K562 (cell line): Measurements from ENCODE around the gene SNX30. TPM values are rescaled to one million over a fixed set of nuclear protein-coding genes. Genes with fewer than 3 reads are reported as not detected.

Source experiments
- ATAC-seq: fragments of 200-7000 bp; cut with Tn5 transposase; 3 replicates; pipeline ENCODE4 v1.9.1; 2020; ENCODE audit warnings: moderate library complexity
- BruUV-seq: library from RNA; stranded (reverse); fragments of 400-500 nt; replicated peaks from 2 replicates; lab custom pipeline; 2021; lab: Mats Ljungman, UMichigan
- CTCF ChIA-PET: fragments of 300-600 bp; formaldehyde crosslinking; extraction: SDS; loops from one replicate; lab custom pipeline; 2021; ENCODE audit warnings: low intra/inter-chr PET ratio; lab: Yijun Ruan, JAX
- POLR2A ChIA-PET: fragments of 300-600, 350-650 bp; sonication (Branson Sonifier 250); formaldehyde crosslinking; extraction: SDS; loops from one replicate; lab custom pipeline; 2021; ENCODE audit warnings: antibody characterized with exemption, inconsistent platforms; lab: Yijun Ruan, JAX
- DNase-seq, 4 experiments: peaks; one replicate each; pipeline versions ENCODE4 v3.0.0 to v3.0.0-alpha.2; 2011 to 2018; ENCODE audit warnings: low spot score in 3 of 4, mixed read lengths in 3 of 4; ENCODE audit errors: extremely low read depth in 1 of 4
- FAIRE-seq: peaks from 2 replicates; lab custom pipeline; 2011; peaks lifted over from hg19 to GRCh38; lab: Jason Lieb, UNC
- H2AFZ ChIP-seq: 2 replicates; pipeline ENCODE4 v1.6.0; 2011; ENCODE audit warnings: low read depth, low read length, control low read depth, inconsistent platforms
- H3K27ac ChIP-seq: fragments of 200-600 bp; 3 replicates; pipeline ENCODE4 v1.8.0; 2011; ENCODE audit warnings: low read depth, mild to moderate bottlenecking, control low read depth, inconsistent platforms, low read length, moderate library complexity, mixed read lengths; ENCODE audit errors: extremely low read depth
- H3K27me3 ChIP-seq, 2 experiments: fragments of 300-600 bp in 1 of 2; 2 replicates in 1 of 2; 3 replicates in 1 of 2; pipeline versions ENCODE4 v1.6.0 to v1.8.0; 2011; ENCODE audit warnings: inconsistent platforms in 2 of 2, low read length in 2 of 2, mild to moderate bottlenecking in 1 of 2, mixed read lengths in 1 of 2, moderate library complexity in 1 of 2; ENCODE audit not compliant: control insufficient read depth in 2 of 2, insufficient read depth in 2 of 2
- H3K36me3 ChIP-seq: fragments of 300-600 bp; 3 replicates; pipeline ENCODE4 v1.8.0; 2011; ENCODE audit warnings: mild to moderate bottlenecking, low read length, inconsistent platforms; ENCODE audit not compliant: control insufficient read depth, insufficient read depth
- H3K4me1 ChIP-seq, 2 experiments: fragments of 200-600 bp in 1 of 2; replicated peaks in 1 of 2; 2 replicates in 1 of 2; 3 replicates in 1 of 2; pipeline versions ENCODE4 v1.5.1 to v1.8.0; 2011; ENCODE audit warnings: inconsistent platforms in 2 of 2, low read length in 2 of 2, mild to moderate bottlenecking in 1 of 2, mixed read lengths in 1 of 2, moderate library complexity in 1 of 2; ENCODE audit not compliant: control insufficient read depth in 2 of 2, insufficient read depth in 2 of 2
- H3K4me2 ChIP-seq: 2 replicates; pipeline ENCODE4 v1.6.1; 2011; ENCODE audit warnings: low read length, control low read depth, inconsistent platforms, mixed read lengths; ENCODE audit not compliant: insufficient read depth
- H3K4me3 ChIP-seq: fragments of 200-600 bp; sonication (generic), shearing (Covaris generic); 2 replicates; pipeline ENCODE4 v1.5.1; 2016; ENCODE audit warnings: control low read depth, inconsistent platforms
- H3K79me2 ChIP-seq: fragments of 200-600 bp; 3 replicates; pipeline ENCODE4 v1.8.0; 2011; ENCODE audit warnings: low read length, inconsistent platforms; ENCODE audit not compliant: control insufficient read depth, insufficient read depth
- H3K9ac ChIP-seq, 2 experiments: 2 replicates each; pipeline versions ENCODE4 v1.6.0 to v1.6.1; 2011; ENCODE audit warnings: low read depth in 2 of 2, low read length in 2 of 2, control low read depth in 1 of 2, inconsistent platforms in 1 of 2, mild to moderate bottlenecking in 1 of 2, mixed read lengths in 1 of 2; ENCODE audit not compliant: insufficient read depth in 1 of 2
- H3K9me1 ChIP-seq: one replicate; pipeline ENCODE4 v1.6.0; 2011; ENCODE audit warnings: inconsistent platforms, mild to moderate bottlenecking, low read length, moderate library complexity; ENCODE audit not compliant: control insufficient read depth, insufficient read depth
- H3K9me3 ChIP-seq: replicated peaks from 2 replicates; pipeline ENCODE4 v1.5.1; 2011; ENCODE audit warnings: low read depth, low read length, inconsistent platforms; ENCODE audit not compliant: control insufficient read depth, insufficient read depth
- H4K20me1 ChIP-seq: replicated peaks from 2 replicates; pipeline ENCODE4 v1.6.1; 2011; ENCODE audit warnings: low read length, inconsistent platforms, mixed read lengths; ENCODE audit not compliant: control insufficient read depth, insufficient read depth
- ATF4 ChIP-seq: fragments of 450-650 bp; formaldehyde crosslinking; IDR thresholded peaks from 2 replicates; pipeline ENCODE4 v1.4.0; 2022; ENCODE audit warnings: mild to moderate bottlenecking, moderate library complexity
- BRCA1 ChIP-seq, 2 experiments: fragments of 450-650 bp in 1 of 2; sonication (generic) in 1 of 2; formaldehyde crosslinking in 1 of 2; IDR thresholded peaks; 2 replicates each; pipeline versions ENCODE4 v1.5.0 to v1.6.1; 2017 to 2020; ENCODE audit warnings: mild to moderate bottlenecking in 1 of 2, missing genetic modification reagents in 1 of 2
- BRD4 ChIP-seq: fragments of 200-600 bp; sonication (generic); IDR thresholded peaks from 2 replicates; pipeline ENCODE4 v1.6.1; 2017; ENCODE audit warnings: inconsistent platforms
- CBX2 ChIP-seq: fragments of 200-600 bp; sonication (generic); IDR thresholded peaks from one replicate; pipeline ENCODE4 v1.6.1; 2012; ENCODE audit warnings: mild to moderate bottlenecking, low read length, inconsistent platforms; ENCODE audit not compliant: insufficient read depth, poor library complexity, severe bottlenecking
- E2F1 ChIP-seq: sonication (generic); formaldehyde crosslinking; IDR thresholded peaks from 2 replicates; pipeline ENCODE4 v1.8.1; 2023; ENCODE audit warnings: mild to moderate bottlenecking, missing genetic modification reagents, moderate library complexity
- ELF1 ChIP-seq: fragments of 200-800 bp; sonication (Bioruptor generic); IDR thresholded peaks from 2 replicates; pipeline ENCODE4 v1.6.1; 2016; ENCODE audit warnings: missing genetic modification characterization, missing compliant biosample characterization
- FOXM1 ChIP-seq, 2 experiments: fragments of 450-650 bp in 1 of 2; sonication (generic) in 1 of 2; formaldehyde crosslinking in 1 of 2; IDR thresholded peaks; 2 replicates each; pipeline versions ENCODE4 v1.6.1 to v1.9.0; 2017 to 2022; ENCODE audit warnings: low read depth in 2 of 2, mild to moderate bottlenecking in 2 of 2, missing genetic modification reagents in 1 of 2, moderate library complexity in 1 of 2
- LEF1 ChIP-seq: fragments of 450-650 bp; IDR thresholded peaks from 2 replicates; pipeline ENCODE4 v1.6.1; 2016; ENCODE audit warnings: mild to moderate bottlenecking
- MCM2 ChIP-seq: fragments of 450-650 bp; IDR thresholded peaks from 2 replicates; pipeline ENCODE4 v1.6.1; 2017; ENCODE audit warnings: low read depth, mild to moderate bottlenecking
- NFE2 ChIP-seq: IDR thresholded peaks from 2 replicates; pipeline ENCODE4 v1.6.1; 2014; ENCODE audit warnings: antibody characterized with exemption, low read depth
- PPARD ChIP-seq: fragments of 250-450 bp; sonication (Bioruptor Pico); IDR thresholded peaks from 2 replicates; pipeline ENCODE4 v1.8.0; 2022; ENCODE audit warnings: inconsistent platforms, mild to moderate bottlenecking, moderate library complexity
- RB1 ChIP-seq: fragments of 450-650 bp; IDR thresholded peaks from 2 replicates; pipeline ENCODE4 v1.6.1; 2017; ENCODE audit warnings: low read depth, mild to moderate bottlenecking
- RFX1 ChIP-seq: fragments of 450-650 bp; IDR thresholded peaks from 2 replicates; pipeline ENCODE4 v1.6.1; 2016; ENCODE audit warnings: mild to moderate bottlenecking, moderate library complexity
- TSC22D4 ChIP-seq: fragments of 450-650 bp; IDR thresholded peaks from 2 replicates; pipeline ENCODE4 v1.6.1; 2016; ENCODE audit warnings: missing genetic modification characterization, missing biosample characterization, control low read depth
- ZFPM2 ChIP-seq: fragments of 250-450 bp; sonication (Bioruptor Pico); IDR thresholded peaks from 2 replicates; pipeline ENCODE4 v1.5.1; 2022; ENCODE audit warnings: mild to moderate bottlenecking
- ZNF124 ChIP-seq: sonication (generic); formaldehyde crosslinking; IDR thresholded peaks from 2 replicates; pipeline ENCODE4 v1.8.1; 2022; ENCODE audit warnings: missing genetic modification reagents
- ZNF134 ChIP-seq: fragments of 250-450 bp; sonication (Bioruptor Pico); conservative IDR thresholded peaks from 2 replicates; pipeline ENCODE4 v1.4.0; 2020
- ZNF224 ChIP-seq: sonication (generic); formaldehyde crosslinking; IDR thresholded peaks from 2 replicates; pipeline ENCODE4 v1.8.0; 2022; ENCODE audit warnings: mild to moderate bottlenecking, missing genetic modification reagents
- ZNF239 ChIP-seq: fragments of 250-450 bp; sonication (Bioruptor Pico); IDR thresholded peaks from 2 replicates; pipeline ENCODE4 v1.4.0; 2020; ENCODE audit warnings: mild to moderate bottlenecking
- whole genome bisulfite sequencing: fragments of 100-300 bp; shearing (Covaris generic); methylation state at CpG from one replicate; pipeline ENCODE4 v1.1.6; 2016; ENCODE audit warnings: low coverage, mixed read lengths; ENCODE audit not compliant: insufficient coverage; ENCODE audit errors: missing lambda C conversion rate; 5-methylcytosine and 5-hydroxymethylcytosine counted together
- in situ Hi-C: fragments of 300-500 bp; cut with MboI; formaldehyde crosslinking; loops from 4 replicates; pipeline ENCODE4 v1.15.0; 2018; ENCODE audit warnings: inconsistent platforms, mixed read lengths
- intact Hi-C: fragments of 100-400 bp; cut with micrococcal nuclease; formaldehyde crosslinking; loops from 2 replicates; pipeline ENCODE4 v1.14.2; 2022
- polyA plus RNA-seq, 8 experiments: library from polyadenylated mRNA; depleted of rRNA in 4 of 8; stranded (reverse) in 5 of 8; unstranded in 3 of 8; fragments of >200 nt; fragmentation: Nextera tagmentation in 2 of 8; fragmentation: Illumina TruSeq in 1 of 8; extraction: Ambion mirVana in 2 of 8; extraction: Trizol in 1 of 8; gene quantifications; 2 replicates each; pipeline versions ENCODE4 v1.2.1 to v1.2.3, GENCODE V29; 2011 to 2014; ENCODE audit warnings: inconsistent platforms in 1 of 8, missing spikeins in 1 of 8
- total RNA-seq, 7 experiments: library from RNA; depleted of rRNA in 6 of 7; stranded (reverse); fragments of >200 nt in 6 of 7; fragmentation: Illumina TruSeq in 2 of 7; extraction: Trizol in 2 of 7; gene quantifications; 2 replicates each; pipeline versions ENCODE4 v1.2.1 to v1.2.3, GENCODE V29; 2011 to 2021; ENCODE audit warnings: low replicate concordance in 1 of 7

SNX30 gene
- total and polyA plus RNA-seq, 9 of the 15 experiments (the other 6 are each of a cell fraction or from before 2014, with no cell fraction given), result 0.76 to 5.9 (median 3.3) TPM

- DNase-seq, result no peak
Measured at GRCh38 chr9:112873773-112874405, 123.3 kb downstream of the SNX30 start.

More at GRCh38 chr9:112873773-112874405, 123.3 kb downstream of the SNX30 start:
- Histone ChIP-seq H3K9me1 (no peaks in the 10 kb centered on the region), H3K36me3 (no peaks in the 10 kb centered on the region), H3K9ac (no peak overlapping the region), H3K79me2 (no peaks in the 10 kb centered on the region), H2AFZ (no peak overlapping the region), H3K27me3 (no peaks in the 10 kb centered on the region), H3K4me2 (no peak overlapping the region), H3K27ac (no peak overlapping the region), H3K4me3 (no peak overlapping the region), H3K9me3 (no peaks in the 10 kb centered on the region), H3K4me1 (no peaks in the 10 kb centered on the region), H4K20me1 (no peaks in the 10 kb centered on the region)
- intact Hi-C loops, result no loop called here
- in situ Hi-C loops, result no loop called here
- WGBS, result 35% methylated on average over 4 of the region's 4 CpGs
- ChIA-PET POLR2A (interaction anchor here (1.4 kb wide), 1 partner anchor 11 kb away, joined by 4 read pairs; no protein-coding TSS in a partner anchor), CTCF (no interaction called here)
- TF ChIP-seq ATF4 (no peak), ZNF224 (CRISPR knock-in tag) (no peak), RB1 (no peak), FOXM1 (IDR thresholded peaks at IDR 0.05; ENCODE audit: low read depth) (no peak), FOXM1 (CRISPR knock-in tag; IDR thresholded peaks at IDR 0.05; ENCODE audit: low read depth) (no peak), TSC22D4 (no peak), ZNF134 (CRISPR knock-in tag) (no peak), ZFPM2 (no peak), CBX2 (no peak), RFX1 (no peak), BRCA1 (IDR thresholded peaks at IDR 0.05) (no peak), BRCA1 (CRISPR knock-in tag; IDR thresholded peaks at IDR 0.05) (no peak), E2F1 (CRISPR knock-in tag) (no peak), MCM2 (no peak), LEF1 (no peak), NFE2 (no peak), PPARD (CRISPR knock-in tag) (no peak), ELF1 (tag) (no peak), BRD4 (no peak), ZNF239 (CRISPR knock-in tag) (no peak), ZNF124 (CRISPR knock-in tag) (no peak)
- no TSS peak for BruUV-seq
- no peak for FAIRE-seq
- no peak for ATAC-seq
